MM.1S (cell line): ENCODE measurements around the gene PTPRD.

Source experiments
- DNase-seq: peaks from one replicate; pipeline ENCODE4 v3.0.0-alpha.2; 2015
- H2AFZ ChIP-seq: fragments of 300-600 bp; sonication (generic); 2 replicates; pipeline ENCODE4 v1.6.0; 2016; ENCODE audit warnings: antibody characterized with exemption, low read length
- H3F3A ChIP-seq: fragments of 300-600 bp; sonication (generic); 2 replicates; pipeline ENCODE4 v1.6.1; 2016; ENCODE audit warnings: mild to moderate bottlenecking, antibody characterized with exemption, low read length, moderate library complexity, mixed read lengths; ENCODE audit not compliant: insufficient read depth
- H3K27ac ChIP-seq: fragments of 300-600 bp; sonication (generic); 2 replicates; pipeline ENCODE4 v1.5.1; 2016; ENCODE audit warnings: mild to moderate bottlenecking, low read length
- H3K27me3 ChIP-seq: fragments of 300-600 bp; sonication (generic); replicated peaks from 2 replicates; pipeline ENCODE4 v1.6.0; 2016; ENCODE audit warnings: low read length; ENCODE audit not compliant: insufficient read depth
- H3K36me3 ChIP-seq: fragments of 300-600 bp; sonication (generic); replicated peaks from 2 replicates; pipeline ENCODE4 v1.6.1; 2016; ENCODE audit warnings: mild to moderate bottlenecking, low read length, mixed read lengths; ENCODE audit not compliant: insufficient read depth
- H3K4me1 ChIP-seq: fragments of 300-600 bp; sonication (generic); 2 replicates; pipeline ENCODE4 v1.6.1; 2016; ENCODE audit warnings: low read length, mixed read lengths
- H3K4me2 ChIP-seq: fragments of 300-600 bp; sonication (generic); 2 replicates; pipeline ENCODE4 v1.6.0; 2016; ENCODE audit warnings: low read depth, low read length
- H3K4me3 ChIP-seq: fragments of 300-600 bp; sonication (generic); 2 replicates; pipeline ENCODE4 v1.5.1; 2016; ENCODE audit warnings: low read length, mixed read lengths
- H3K79me2 ChIP-seq: fragments of 300-600 bp; sonication (generic); 2 replicates; pipeline ENCODE4 v1.6.1; 2016; ENCODE audit warnings: mixed run types, low read length, mixed read lengths
- H3K9ac ChIP-seq: fragments of 300-600 bp; sonication (generic); 2 replicates; pipeline ENCODE4 v1.6.1; 2016; ENCODE audit warnings: low read length, mixed read lengths
- H3K9me2 ChIP-seq: fragments of 300-600 bp; sonication (generic); replicated peaks from 2 replicates; pipeline ENCODE4 v1.6.1; 2016; ENCODE audit warnings: mild to moderate bottlenecking, low read length, mixed read lengths; ENCODE audit not compliant: insufficient read depth
- H3K9me3 ChIP-seq: fragments of 300-600 bp; sonication (generic); replicated peaks from 2 replicates; pipeline ENCODE4 v1.6.1; 2016; ENCODE audit warnings: mild to moderate bottlenecking, low read length, mixed read lengths; ENCODE audit not compliant: insufficient read depth
- H4K20me1 ChIP-seq: fragments of 300-600 bp; sonication (generic); 2 replicates; pipeline ENCODE4 v1.6.1; 2016; ENCODE audit warnings: mild to moderate bottlenecking, low read length, moderate library complexity, mixed read lengths; ENCODE audit not compliant: insufficient read depth
- CTCF ChIP-seq: fragments of 300-600 bp; sonication (generic); IDR thresholded peaks from 2 replicates; pipeline ENCODE4 v1.5.1; 2016; ENCODE audit warnings: antibody characterized with exemption, low read length, mixed read lengths
- EZH2 ChIP-seq: fragments of 300-600 bp; sonication (generic); optimal IDR thresholded peaks from 2 replicates; pipeline ENCODE3; 2017; ENCODE audit warnings: low read depth, mild to moderate bottlenecking, antibody characterized with exemption, low read length, mixed read lengths
- EZH2phosphoT487 ChIP-seq: fragments of 300-600 bp; sonication (generic); IDR thresholded peaks from 2 replicates; pipeline ENCODE4 v1.6.1; 2018; ENCODE audit warnings: antibody characterized with exemption, low read length

Gene PTPRD

GRCh38 chr9:8474937-8475336, 2137.9 kb downstream of the PTPRD start:
- Histone ChIP-seq H3K4me3 (no peak overlapping the region), H3K9me3 (no peaks in the 10 kb centered on the region), H3K36me3 (no peaks in the 10 kb centered on the region), H2AFZ (no peak overlapping the region), H4K20me1 (no peaks in the 10 kb centered on the region), H3K27ac (no peak overlapping the region), H3K79me2 (no peaks in the 10 kb centered on the region), H3K9ac (no peak overlapping the region), H3K9me2 (no peaks in the 10 kb centered on the region), H3F3A (no peaks in the 10 kb centered on the region), H3K4me2 (no peak overlapping the region), H3K4me1 (no peaks in the 10 kb centered on the region), H3K27me3 (no peaks in the 10 kb centered on the region)
- no peak for TF ChIP-seq EZH2phosphoT487
- TF ChIP-seq EZH2, result no peak
- TF ChIP-seq CTCF, result no peak
- DNase-seq, result no peak

GRCh38 chr9:8473244-8474020, 2139.4 kb downstream of the PTPRD start:
- Histone ChIP-seq H3K36me3 (no peaks in the 10 kb centered on the region), H3K9me2 (no peaks in the 10 kb centered on the region), H3K9ac (no peak overlapping the region), H3K4me3 (no peak overlapping the region), H3K9me3 (no peaks in the 10 kb centered on the region), H3K27ac (no peak overlapping the region), H3K4me2 (no peak overlapping the region), H3K4me1 (no peaks in the 10 kb centered on the region), H3F3A (no peaks in the 10 kb centered on the region), H4K20me1 (no peaks in the 10 kb centered on the region), H3K79me2 (no peaks in the 10 kb centered on the region), H3K27me3 (no peaks in the 10 kb centered on the region), H2AFZ (no peak overlapping the region)
- TF ChIP-seq CTCF (no peak), EZH2 (no peak), EZH2phosphoT487 (no peak)
- DNase-seq, result no peak

- Histone ChIP-seq H3K4me1 (no peaks in the 10 kb centered on the region), H3K9ac (no peak overlapping the region), H4K20me1 (no peaks in the 10 kb centered on the region), H3K9me2 (no peaks in the 10 kb centered on the region), H3F3A (no peaks in the 10 kb centered on the region), H3K4me2 (no peak overlapping the region), H3K27ac (no peak overlapping the region), H3K9me3 (no peaks in the 10 kb centered on the region), H3K36me3 (no peaks in the 10 kb centered on the region), H3K4me3 (no peak overlapping the region), H2AFZ (no peak overlapping the region), H3K79me2 (no peaks in the 10 kb centered on the region), H3K27me3 (no peaks in the 10 kb centered on the region)
- TF ChIP-seq EZH2phosphoT487, result no peak
- no peak for TF ChIP-seq CTCF
- TF ChIP-seq EZH2, result no peak
- DNase-seq, result no peak
These were observed 2144.7 kb downstream of the PTPRD start for GRCh38 chr9:8468045-8468637.
